GM21619 (cell line): ENCODE data around the gene GAS2L3.
"Not testable (repeated sequence)": the region's sequence is repeated elsewhere in the genome, so short reads cannot be mapped to it uniquely, and the experiment has no call there.

Experiments used
- ATAC-seq: cut with Tn5 transposase; IDR thresholded peaks from one replicate; pipeline ENCODE4 v1.9.1; 2021; ENCODE audit not compliant: unreplicated experiment

Gene GAS2L3

GRCh38 chr12:100574187-100575074 is 947 bp downstream of the GAS2L3 start:
- peak; percentile 5 for ATAC-seq

- no peak for ATAC-seq
Observed at GRCh38 chr12:100576331-100577036, 3.0 kb downstream of the GAS2L3 start.

GRCh38 chr12:100578923-100579322 is 5.4 kb downstream of the GAS2L3 start:
- ATAC-seq, result no peak

GRCh38 chr12:100579844-100580243 is 6.4 kb downstream of the GAS2L3 start:
- no peak for ATAC-seq

GRCh38 chr12:100584256-100584655 is 10.8 kb downstream of the GAS2L3 start:
- ATAC-seq, result no peak

- no peak for ATAC-seq
Observed at GRCh38 chr12:100591979-100592378, 18.5 kb downstream of the GAS2L3 start.

- no peak for ATAC-seq
Observed at GRCh38 chr12:100593490-100593889, 20.0 kb downstream of the GAS2L3 start.

- no peak for ATAC-seq
Observed at GRCh38 chr12:100601626-100602025, 28.1 kb downstream of the GAS2L3 start.

- not testable (repeated sequence) for ATAC-seq
Observed at GRCh38 chr12:100602997-100603396, 29.5 kb downstream of the GAS2L3 start.

GRCh38 chr12:100608776-100609175 is 35.3 kb downstream of the GAS2L3 start:
- ATAC-seq, result no peak

- ATAC-seq, result no peak
Observed at GRCh38 chr12:100610666-100611430, 37.4 kb downstream of the GAS2L3 start.

GRCh38 chr12:100612606-100613005 is 39.1 kb downstream of the GAS2L3 start:
- ATAC-seq, result no peak

GRCh38 chr12:100624571-100624970 is 51.1 kb downstream of the GAS2L3 start:
- no peak for ATAC-seq

- ATAC-seq, result peak; percentile 60
Observed at GRCh38 chr12:100632445-100632892, 59.0 kb downstream of the GAS2L3 start.

GRCh38 chr12:100633082-100633785 is 59.8 kb downstream of the GAS2L3 start:
- peak; percentile 33 for ATAC-seq

- no peak for ATAC-seq
Observed at GRCh38 chr12:100643246-100643645, 69.8 kb downstream of the GAS2L3 start.

- no peak for ATAC-seq
Observed at GRCh38 chr12:100646896-100647295, 73.4 kb downstream of the GAS2L3 start.

GRCh38 chr12:100651108-100651507 is 77.6 kb downstream of the GAS2L3 start:
- no peak for ATAC-seq

- no peak for ATAC-seq
Observed at GRCh38 chr12:100651694-100652093, 78.2 kb downstream of the GAS2L3 start.

GRCh38 chr12:100652488-100652887 is 79.0 kb downstream of the GAS2L3 start:
- no peak for ATAC-seq

GRCh38 chr12:100656141-100656540 is 82.7 kb downstream of the GAS2L3 start:
- no peak for ATAC-seq
